PC-3 (cell line): Measurements from ENCODE around the gene FAM163A.

Source experiments
- CTCF ChIP-seq: fragments of 300-600 bp; sonication (generic); conservative IDR thresholded peaks from 2 replicates; pipeline ENCODE4 v1.5.1; 2017; ENCODE audit warnings: antibody characterized with exemption, low read depth, mild to moderate bottlenecking, low read length
- EZH2 ChIP-seq: fragments of 300-600 bp; sonication (generic); IDR thresholded peaks from one replicate; pipeline ENCODE4 v1.6.1; 2017; ENCODE audit warnings: antibody characterized with exemption, mild to moderate bottlenecking, low read length; ENCODE audit not compliant: unreplicated experiment
- EZH2phosphoT487 ChIP-seq: fragments of 300-600 bp; sonication (generic); IDR thresholded peaks from 2 replicates; pipeline ENCODE4 v1.6.1; 2018; ENCODE audit warnings: mild to moderate bottlenecking, antibody characterized with exemption, low read length, borderline replicate concordance

- no peak for TF ChIP-seq EZH2
- TF ChIP-seq CTCF, result no peak
- TF ChIP-seq EZH2phosphoT487, result no peak
Observed at GRCh38 chr1:179814546-179814838, 71.4 kb downstream of the FAM163A start.
